HuH-7.5 (cell line): ENCODE results near the gene KCNMB3.
"Not testable (repeated sequence)": the region's sequence is repeated elsewhere in the genome, so short reads cannot be mapped to it uniquely, and the experiment has no call there.

Experiments used
- DNase-seq: peaks from one replicate; pipeline ENCODE4 v3.0.0; 2011; ENCODE audit warnings: low spot score

Gene KCNMB3

GRCh38 chr3:179250803-179251476 is at the start of gene KCNMB3:
Gene KCNMB3 (minus strand): TSS chr3:179251114. CDS start chr3:179250990, 124 bp downstream.
- no peak for DNase-seq

DNA sequence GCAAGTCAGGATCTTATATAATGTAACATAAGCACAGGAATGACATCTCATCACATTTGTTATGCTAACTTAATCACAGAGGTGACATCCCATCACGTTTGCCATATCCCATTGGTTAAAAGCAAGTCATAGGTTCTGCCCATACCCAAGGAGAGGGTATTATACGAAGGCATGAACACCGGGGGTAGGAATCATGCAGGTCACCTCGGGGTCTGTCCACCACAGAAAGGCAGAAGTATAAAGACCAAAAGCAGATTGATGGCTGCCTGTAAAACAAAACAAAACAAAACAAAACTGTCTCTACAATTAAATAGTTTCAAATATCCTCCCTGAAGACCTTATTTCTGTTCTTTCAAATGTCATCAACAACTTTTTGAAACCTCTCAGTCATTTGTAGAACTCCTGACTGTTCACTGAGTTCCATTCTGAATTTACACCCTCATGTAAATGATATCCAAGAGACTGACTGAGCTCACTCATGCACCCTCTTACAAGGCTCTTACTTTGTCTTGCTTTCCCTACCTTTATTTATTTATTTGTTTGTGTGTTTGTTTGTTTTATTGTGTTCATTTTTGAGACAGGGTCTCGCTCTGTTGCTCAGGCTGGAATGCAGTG is 49.2 kb upstream of the KCNMB3 start:
- no peak for DNase-seq

GRCh38 chr3:179299316-179299715 is 48.4 kb upstream of the KCNMB3 start:
- DNase-seq = no peak

DNA sequence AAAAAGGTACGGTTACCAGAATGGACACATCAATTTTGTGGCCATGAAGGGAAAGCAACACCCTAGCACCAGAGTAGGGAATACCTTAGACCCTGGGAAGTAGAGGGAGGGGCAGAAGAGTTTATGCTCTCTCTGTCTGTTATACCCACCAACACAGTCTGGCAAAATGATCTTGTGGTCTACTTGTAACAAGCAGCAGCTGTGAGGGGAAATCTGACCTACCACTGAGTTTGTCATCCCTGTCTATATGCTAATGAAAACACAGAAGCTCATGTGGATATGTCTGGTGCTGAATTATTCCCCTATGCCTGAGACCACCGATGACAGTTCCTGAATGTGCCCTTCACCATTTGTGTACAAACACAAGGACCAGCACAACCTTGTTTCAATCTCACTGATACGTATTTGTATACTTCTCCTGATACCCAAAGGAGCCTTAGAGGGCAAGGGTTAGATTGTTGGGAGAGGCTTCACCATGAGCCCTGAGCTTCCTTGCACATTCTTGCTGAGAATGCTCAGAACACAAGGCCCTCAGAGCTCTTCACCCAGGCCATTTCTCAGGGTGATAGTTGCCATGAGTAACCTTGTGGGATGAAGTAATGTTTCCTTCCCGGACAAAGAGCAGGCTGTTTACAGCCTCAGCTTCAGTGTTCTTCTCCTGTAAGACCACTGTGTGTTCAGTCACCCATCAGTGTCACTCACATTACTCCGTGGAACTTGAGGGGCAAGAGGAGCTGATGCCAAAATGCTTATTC is 47.2 kb upstream of the KCNMB3 start:
- no peak for DNase-seq

GRCh38 chr3:179292450-179292849 is 41.5 kb upstream of the KCNMB3 start:
- no peak for DNase-seq

DNA sequence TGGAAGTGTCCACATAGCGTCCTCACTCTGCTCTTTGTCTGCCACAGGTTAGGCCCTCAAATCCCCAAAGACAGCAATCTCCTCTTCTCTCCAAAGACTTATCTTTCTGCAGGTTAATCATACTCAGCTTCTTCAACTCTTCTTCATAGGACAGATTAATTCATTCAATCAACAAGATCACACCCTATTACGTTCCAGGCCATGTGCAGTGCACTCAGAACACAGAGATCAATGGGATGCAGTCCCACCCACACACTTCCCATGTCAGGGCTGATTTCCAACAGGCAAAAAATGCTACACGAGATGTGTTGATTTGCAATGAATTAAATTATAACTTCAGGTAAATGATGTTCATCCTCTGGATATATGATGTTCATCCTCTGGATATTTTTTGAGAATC is 38.4 kb upstream of the KCNMB3 start:
- DNase-seq = no peak

GRCh38 chr3:179288845-179289244 is 37.9 kb upstream of the KCNMB3 start:
- no peak for DNase-seq

DNA sequence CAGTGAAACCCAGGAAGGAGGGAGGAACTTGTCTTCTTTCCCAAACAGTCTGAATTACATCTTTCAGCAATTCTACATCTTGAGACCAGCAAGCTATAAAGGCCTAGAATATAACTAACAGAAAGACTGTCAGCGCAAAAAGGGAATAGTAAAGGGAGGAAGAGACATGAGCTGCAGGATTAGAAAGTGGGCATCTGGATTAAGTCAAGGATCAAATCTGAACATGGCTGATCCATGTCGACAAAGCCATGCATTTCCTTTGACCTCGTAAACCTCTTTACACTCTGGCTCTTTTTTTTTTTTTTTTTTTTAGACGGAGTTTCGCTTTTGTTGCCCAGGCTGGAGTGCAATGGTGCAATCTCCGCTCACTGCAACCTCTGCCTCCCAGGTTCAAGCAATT is 35.4 kb upstream of the KCNMB3 start:
- no peak for DNase-seq

- DNase-seq = no peak
These were observed 30.9 kb upstream of the KCNMB3 start for GRCh38 chr3:179281825-179282224.

- no peak for DNase-seq
These were observed 28.9 kb upstream of the KCNMB3 start for GRCh38 chr3:179279837-179280236.

- DNase-seq = no peak
These were observed 28.2 kb upstream of the KCNMB3 start for GRCh38 chr3:179278932-179279693.

- DNase-seq = no peak
These were observed 27.2 kb upstream of the KCNMB3 start for GRCh38 chr3:179278151-179278550.

GRCh38 chr3:179276743-179277142 is 25.8 kb upstream of the KCNMB3 start:
- DNase-seq = no peak

DNA sequence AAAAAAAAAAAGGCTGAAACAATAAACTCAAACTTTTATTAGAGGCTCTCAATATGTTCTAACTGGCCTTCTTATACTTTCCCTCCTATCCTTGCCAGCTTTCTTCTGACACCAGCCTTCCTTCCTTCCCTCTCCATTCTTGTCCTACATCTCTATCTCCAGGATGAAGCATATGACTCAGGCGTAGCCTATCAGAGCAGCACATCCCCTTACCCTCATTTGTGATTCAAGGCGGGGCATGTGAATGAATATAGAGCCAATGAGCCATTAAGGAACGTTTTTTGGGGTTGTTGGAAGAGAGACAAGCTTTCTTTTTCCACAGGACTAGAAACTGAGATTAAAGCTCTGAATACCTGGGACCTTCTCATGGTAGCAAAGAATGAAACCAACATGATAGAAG is 25.1 kb upstream of the KCNMB3 start:
- DNase-seq = no peak

- DNase-seq = not testable (repeated sequence)
These were observed 23.5 kb upstream of the KCNMB3 start for GRCh38 chr3:179274434-179274833.

DNA sequence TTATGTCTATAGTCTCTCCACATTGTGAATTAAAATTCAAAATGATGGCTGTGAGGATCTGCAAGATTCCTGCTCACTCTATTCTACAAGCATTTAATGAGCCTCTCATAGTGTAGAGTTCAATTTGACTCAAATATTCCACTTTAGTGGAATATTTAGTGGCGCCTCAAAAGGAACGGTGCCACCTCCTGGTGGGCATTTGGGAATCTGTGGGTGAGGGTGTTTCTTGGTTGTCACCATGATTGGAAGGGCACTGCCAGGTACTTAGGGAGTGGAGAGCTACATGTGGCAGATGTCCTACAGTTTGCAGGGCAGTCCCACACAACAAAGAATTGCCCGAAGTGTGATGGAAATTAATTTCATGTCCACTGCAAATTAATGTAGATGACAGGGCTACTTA is 21.5 kb upstream of the KCNMB3 start:
- DNase-seq = no peak

GRCh38 chr3:179269152-179269707 is 18.3 kb upstream of the KCNMB3 start:
- no peak for DNase-seq

- no peak for DNase-seq
These were observed 17.6 kb upstream of the KCNMB3 start for GRCh38 chr3:179268400-179269051.

GRCh38 chr3:179266701-179267211 is 15.8 kb upstream of the KCNMB3 start:
- no peak for DNase-seq

DNA sequence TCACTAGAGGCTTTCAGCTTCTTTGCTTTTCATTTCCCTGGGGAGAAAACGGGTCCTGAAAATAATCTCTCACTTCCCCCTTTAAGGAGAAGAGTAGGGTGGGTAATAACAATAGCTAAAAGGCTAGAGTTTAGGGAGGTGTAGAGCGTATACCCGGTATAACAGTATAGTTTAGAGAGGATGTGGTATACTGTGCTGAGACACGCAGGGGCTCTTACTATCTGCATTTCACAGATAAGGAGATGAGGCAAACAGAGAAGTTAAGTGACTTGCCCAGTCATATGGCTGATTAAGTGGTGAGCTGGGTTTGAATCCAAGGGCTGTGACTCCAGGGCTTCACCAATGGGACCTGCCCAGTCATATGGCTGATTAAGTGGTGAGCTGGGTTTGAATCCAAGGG is 15.0 kb upstream of the KCNMB3 start:
- no peak for DNase-seq

DNA sequence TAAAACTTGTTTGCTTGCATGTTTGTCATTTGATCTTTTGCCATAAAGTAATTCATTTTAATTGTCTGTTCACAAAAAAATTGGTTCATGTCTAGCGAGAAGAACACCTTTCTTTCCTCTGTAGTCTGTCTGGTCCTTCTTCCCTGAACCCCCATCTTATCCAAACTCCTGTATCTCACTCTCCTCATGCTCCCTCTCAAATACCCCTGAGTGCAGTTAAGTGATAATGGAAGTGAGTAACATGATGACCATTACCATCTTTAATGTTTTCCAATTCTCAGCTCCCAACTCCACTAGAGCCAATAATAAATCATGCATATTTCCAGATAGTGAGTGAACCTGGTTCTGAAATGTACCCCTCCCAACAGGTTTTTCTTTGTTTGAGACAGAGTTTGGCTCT is 14.2 kb upstream of the KCNMB3 start:
- DNase-seq = no peak
